Lower lobe of right lung (tissue), 2 donors: ENCODE results near the gene CAPRIN1. TPM values are rescaled to one million over a fixed set of nuclear protein-coding genes. Genes with fewer than 3 reads are reported as not detected.
A peak's percentile ranks its signal among the peaks of the same experiment; 100 is the strongest.

Experiments used
- ATAC-seq, 2 donors: fragments of 200-7000 bp; cut with Tn5 transposase; one replicate each; pipeline ENCODE4 v1.9.1; 2020 to 2022; ENCODE audit warnings: mild to moderate bottlenecking in 2 of 2, moderate library complexity in 2 of 2
- DNase-seq: peaks from one replicate; pipeline ENCODE4 v3.0.0-alpha.2; 2020
- H3K27ac ChIP-seq: fragments of 200-600 bp; one replicate; pipeline ENCODE4 v1.8.0; 2022
- H3K27me3 ChIP-seq: fragments of 200-600 bp; one replicate; pipeline ENCODE4 v1.8.0; 2022; ENCODE audit warnings: low read depth
- H3K36me3 ChIP-seq: fragments of 200-600 bp; one replicate; pipeline ENCODE4 v1.8.0; 2022; ENCODE audit warnings: mild to moderate bottlenecking
- H3K4me1 ChIP-seq: fragments of 200-600 bp; one replicate; pipeline ENCODE4 v1.8.0; 2022
- H3K4me3 ChIP-seq: fragments of 200-600 bp; one replicate; pipeline ENCODE4 v1.8.0; 2022; ENCODE audit warnings: mild to moderate bottlenecking
- H3K9me3 ChIP-seq: fragments of 200-600 bp; one replicate; pipeline ENCODE4 v1.8.0; 2022
- intact Hi-C: fragments of 100-400 bp; cut with DNase I; formaldehyde crosslinking; loops from one replicate; pipeline ENCODE4 v1.11.0; 2022
- total RNA-seq: library from RNA; stranded (reverse); fragmentation: NEBNext Ultra II Directional; extraction: Animal tissue kit (Norgen Biotek cat#: 25700); gene quantifications from one replicate; pipeline ENCODE4 v1.2.1, GENCODE V29; 2021
- TF ChIP-seq, protein P1 (sequence below): fragments of 200-600 bp; IDR thresholded peaks from one replicate; pipeline ENCODE4 v1.8.0; 2022; ENCODE audit warnings: antibody characterized with exemption, mild to moderate bottlenecking
- donor health status: DM: no; HTN: yes; CAD: no; lungs with severe emphysema.

Gene CAPRIN1
- total RNA-seq, 1 donor from 2014 or later, result 187 TPM

DNA sequence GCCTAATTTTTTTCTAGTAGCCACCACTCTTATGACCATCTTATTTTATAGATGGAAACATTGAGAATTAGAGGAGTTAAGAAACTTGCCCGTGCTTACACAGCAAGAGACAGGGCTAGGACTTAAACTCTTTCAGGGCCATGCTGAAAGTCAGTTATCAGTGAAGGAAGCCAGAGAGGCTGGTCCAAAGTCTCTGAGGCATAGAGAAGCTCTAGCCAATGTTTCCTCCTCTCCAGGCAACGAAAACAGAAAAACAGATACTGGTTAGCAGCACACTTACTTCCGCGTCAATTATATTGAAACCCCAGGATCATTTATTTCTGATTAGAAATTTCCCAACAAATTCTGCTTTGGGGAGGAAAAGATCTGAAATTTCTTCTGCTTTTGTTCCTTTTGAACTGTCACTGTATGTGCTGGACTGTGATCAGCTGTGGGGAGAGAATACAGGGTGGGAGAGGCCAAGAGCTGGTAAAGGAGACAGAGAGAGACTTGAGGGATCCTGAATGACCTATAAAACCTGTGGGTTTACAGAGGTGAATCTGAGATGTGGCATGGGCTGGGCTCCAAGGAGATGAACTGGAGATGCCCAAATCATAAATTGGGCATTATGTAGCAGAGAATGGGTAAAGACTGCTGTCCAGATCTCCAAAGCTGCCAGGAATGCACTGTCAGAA lies 37.5 kb upstream of the CAPRIN1 start:
- ATAC-seq (no peak), DNase-seq (no peak)
- intact Hi-C loops, result no loop called here
- no peaks in the 10 kb centered on the region for H3K27me3 ChIP-seq
- no peaks in the 10 kb centered on the region for H3K4me1 ChIP-seq
- TF ChIP-seq, protein P1, sequence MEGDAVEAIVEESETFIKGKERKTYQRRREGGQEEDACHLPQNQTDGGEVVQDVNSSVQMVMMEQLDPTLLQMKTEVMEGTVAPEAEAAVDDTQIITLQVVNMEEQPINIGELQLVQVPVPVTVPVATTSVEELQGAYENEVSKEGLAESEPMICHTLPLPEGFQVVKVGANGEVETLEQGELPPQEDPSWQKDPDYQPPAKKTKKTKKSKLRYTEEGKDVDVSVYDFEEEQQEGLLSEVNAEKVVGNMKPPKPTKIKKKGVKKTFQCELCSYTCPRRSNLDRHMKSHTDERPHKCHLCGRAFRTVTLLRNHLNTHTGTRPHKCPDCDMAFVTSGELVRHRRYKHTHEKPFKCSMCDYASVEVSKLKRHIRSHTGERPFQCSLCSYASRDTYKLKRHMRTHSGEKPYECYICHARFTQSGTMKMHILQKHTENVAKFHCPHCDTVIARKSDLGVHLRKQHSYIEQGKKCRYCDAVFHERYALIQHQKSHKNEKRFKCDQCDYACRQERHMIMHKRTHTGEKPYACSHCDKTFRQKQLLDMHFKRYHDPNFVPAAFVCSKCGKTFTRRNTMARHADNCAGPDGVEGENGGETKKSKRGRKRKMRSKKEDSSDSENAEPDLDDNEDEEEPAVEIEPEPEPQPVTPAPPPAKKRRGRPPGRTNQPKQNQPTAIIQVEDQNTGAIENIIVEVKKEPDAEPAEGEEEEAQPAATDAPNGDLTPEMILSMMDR, result no peak
- H3K27ac ChIP-seq, result no peak overlapping the region
- no peaks in the 10 kb centered on the region for H3K9me3 ChIP-seq
- H3K36me3 ChIP-seq, result no peaks in the 10 kb centered on the region
- H3K4me3 ChIP-seq, result no peak overlapping the region

DNA sequence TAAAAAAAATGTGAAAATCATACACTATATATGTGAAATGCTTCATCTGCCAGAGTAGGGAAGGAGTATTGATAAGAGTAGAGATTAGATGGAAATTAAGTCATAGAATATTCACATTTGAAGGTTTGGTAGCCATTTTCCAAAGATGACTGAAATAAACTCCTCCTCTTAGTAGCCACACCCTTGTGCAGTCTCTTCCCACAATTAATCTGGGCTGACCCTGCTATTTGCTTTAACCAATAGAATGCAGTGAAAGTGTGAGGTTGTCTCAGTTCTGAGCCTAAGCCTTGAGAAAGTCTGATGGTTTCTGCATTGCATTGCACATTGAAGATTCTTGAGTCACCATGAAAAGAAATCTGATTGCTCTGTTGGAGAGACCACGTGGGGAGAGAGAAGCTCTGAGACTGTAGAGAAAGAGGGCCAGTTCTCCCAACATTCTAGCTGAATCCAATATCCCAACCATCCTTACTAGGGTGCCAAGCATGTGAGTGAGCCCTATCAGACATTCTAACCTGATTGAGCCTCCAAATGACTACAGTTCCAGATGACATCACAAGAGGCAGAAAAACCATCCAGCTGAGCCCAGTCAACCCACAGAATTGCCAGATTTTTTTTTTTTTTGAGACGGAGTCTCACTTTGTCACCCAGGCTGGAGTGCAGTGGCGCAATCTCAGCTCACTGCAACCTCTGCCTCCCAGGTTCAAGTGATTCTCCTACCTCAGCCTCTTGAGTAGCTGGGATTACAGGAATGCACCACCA lies 29.4 kb upstream of the CAPRIN1 start:
- TF ChIP-seq, protein P1, result no peak
- intact Hi-C loops, result no loop called here

DNA sequence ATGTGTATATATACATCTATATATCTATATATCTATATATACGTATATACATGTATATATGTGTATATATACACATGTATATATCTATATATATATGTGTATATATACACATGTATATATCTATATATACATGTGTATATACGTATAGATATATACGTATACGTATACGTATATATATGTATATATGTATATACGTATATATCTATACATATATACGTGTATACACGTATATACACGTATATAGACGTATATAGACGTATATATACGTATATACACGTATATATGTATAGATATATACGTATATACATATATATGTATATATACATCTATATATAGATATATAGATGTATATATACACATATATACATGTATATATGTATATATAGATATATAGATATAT lies 25.1 kb upstream of the CAPRIN1 start:
- H3K4me3 ChIP-seq, result no peak overlapping the region
- ATAC-seq, result no peak
- H3K36me3 ChIP-seq, result no peaks in the 10 kb centered on the region
- peaks cover 4% of the 10 kb centered on the region for H3K9me3 ChIP-seq
- no peak for DNase-seq
- no peaks in the 10 kb centered on the region for H3K27me3 ChIP-seq
- intact Hi-C loops, result no loop called here
- H3K4me1 ChIP-seq, result peaks cover 4% of the 10 kb centered on the region
- TF ChIP-seq, protein P1, result no peak
- H3K27ac ChIP-seq, result no peak overlapping the region

More for the DNA sequence above, 29.4 kb upstream of the CAPRIN1 start:
- Histone ChIP-seq H3K4me1 (no peaks in the 10 kb centered on the region), H3K27ac (no peak overlapping the region), H3K27me3 (no peaks in the 10 kb centered on the region), H3K36me3 (no peaks in the 10 kb centered on the region), H3K9me3 (peaks cover 4% of the 10 kb centered on the region), H3K4me3 (no peak overlapping the region)
- ATAC-seq, result no peak
- no peak for DNase-seq

DNA sequence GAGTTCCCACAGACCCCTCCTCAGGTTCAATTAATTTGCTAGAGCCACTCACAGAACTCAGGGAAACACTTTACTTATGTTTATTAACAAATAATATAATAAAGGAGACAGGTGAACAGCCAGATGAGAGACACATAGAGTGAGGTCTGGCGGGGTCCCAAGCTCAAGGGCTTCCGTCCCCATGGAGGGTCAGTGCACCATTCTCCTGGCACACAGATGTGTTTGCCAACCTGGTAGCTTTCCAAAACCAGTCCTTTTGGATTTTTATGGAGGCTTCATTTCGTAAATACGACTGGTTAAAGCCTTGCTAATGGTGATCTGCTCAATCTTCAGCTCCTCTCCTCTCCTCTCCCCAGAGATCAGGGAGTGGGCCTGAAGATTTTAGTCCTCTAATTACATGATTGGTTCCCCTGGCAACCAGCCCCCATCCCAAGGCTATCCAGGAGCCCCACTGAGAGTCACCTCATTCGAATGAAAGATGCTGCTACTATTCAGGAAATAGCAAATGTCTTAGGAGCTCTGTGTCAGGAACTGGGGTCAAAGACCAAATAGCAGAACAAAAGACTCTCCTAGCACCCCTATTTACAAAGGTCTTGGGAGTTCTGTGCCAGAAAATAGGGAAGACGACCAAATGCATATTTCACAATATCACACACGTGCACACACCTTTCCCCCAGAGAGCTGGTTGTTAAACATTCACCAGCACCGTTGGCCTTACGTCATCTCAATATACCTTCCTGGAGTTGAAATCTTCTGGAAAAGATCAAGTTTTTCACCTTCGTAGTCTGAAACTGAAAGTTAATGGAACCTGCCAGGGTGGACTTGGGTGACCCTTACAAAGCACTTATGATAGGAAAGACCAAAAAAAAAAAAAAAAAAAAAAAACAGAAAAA lies 23.8 kb upstream of the CAPRIN1 start:
- H3K27me3 ChIP-seq, result no peaks in the 10 kb centered on the region
- intact Hi-C loops, result no loop called here
- H3K9me3 ChIP-seq, result no peaks in the 10 kb centered on the region
- DNase-seq (no peak), ATAC-seq (peak; percentile 65 to 68)
- H3K27ac ChIP-seq, result no peak overlapping the region
- TF ChIP-seq, protein P1, result no peak
- H3K36me3 ChIP-seq, result no peaks in the 10 kb centered on the region
- H3K4me1 ChIP-seq, result peaks cover 4% of the 10 kb centered on the region
- H3K4me3 ChIP-seq, result no peak overlapping the region

DNA sequence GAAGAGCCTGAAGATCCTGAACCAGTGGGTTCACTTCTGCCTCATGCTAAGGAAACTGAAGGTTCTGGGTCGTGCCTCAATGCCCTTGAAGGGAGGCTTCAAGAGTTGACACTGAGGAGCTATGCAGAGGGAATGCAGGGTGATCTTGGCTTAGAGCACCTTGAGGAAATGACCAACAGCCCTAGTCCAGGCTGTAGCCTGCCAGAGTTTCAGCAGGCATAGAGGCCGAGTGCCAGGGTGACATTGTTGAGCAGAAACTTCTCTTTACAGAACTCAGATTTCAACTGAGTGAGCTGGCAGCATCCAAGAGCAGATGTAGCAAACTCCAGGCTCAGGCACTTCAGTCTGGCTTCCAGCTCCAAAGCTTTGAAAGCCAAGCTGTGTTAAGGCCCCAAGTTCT lies 23.1 kb upstream of the CAPRIN1 start:
- TF ChIP-seq, protein P1, result no peak
- intact Hi-C loops, result no loop called here
- no peaks in the 10 kb centered on the region for H3K9me3 ChIP-seq
- H3K4me3 ChIP-seq, result no peak overlapping the region
- ATAC-seq, result peak; percentile 45
- H3K4me1 ChIP-seq, result peaks cover 4% of the 10 kb centered on the region
- H3K27me3 ChIP-seq, result no peaks in the 10 kb centered on the region
- H3K27ac ChIP-seq, result no peak overlapping the region
- no peaks in the 10 kb centered on the region for H3K36me3 ChIP-seq
- no peak for DNase-seq
